ENCODE results near the gene P2RX3. TPM values are rescaled to one million over a fixed set of nuclear protein-coding genes. Genes with fewer than 3 reads are reported as not detected.

P2RX3 gene
- polyA plus RNA-seq, 1 experiment: not detected

- H3K27ac ChIP-seq (ENCODE audit: low read depth, low read length): no peak overlapping the region
- H3K4me3 ChIP-seq (ENCODE audit: low read depth, low read length): no peak overlapping the region
- CTCF ChIA-PET: no interaction called here
- no peak for DNase-seq (ENCODE audit: low read depth, low spot score)
- TF ChIP-seq CTCF (IDR thresholded peaks at IDR 0.05; ENCODE audit: low read depth, low read length): no peak
- H3K27me3 ChIP-seq (ENCODE audit: control insufficient read depth, insufficient read depth, low read length): peaks cover 21% of the 10 kb centered on the region
- H3K9me3 ChIP-seq (ENCODE audit: control insufficient read depth, insufficient read depth, low read length): no peaks in the 10 kb centered on the region
- POLR2A ChIA-PET: no interaction called here
Measured at GRCh38 chr11:57396744-57397143, 58.6 kb downstream of the P2RX3 start.

- H3K27ac ChIP-seq (ENCODE audit: low read depth, low read length): no peak overlapping the region
- peaks cover 22% of the 10 kb centered on the region for H3K27me3 ChIP-seq (ENCODE audit: control insufficient read depth, insufficient read depth, low read length)
- no peak for DNase-seq (ENCODE audit: low read depth, low spot score)
- TF ChIP-seq CTCF (IDR thresholded peaks at IDR 0.05; ENCODE audit: low read depth, low read length): no peak
- no peaks in the 10 kb centered on the region for H3K9me3 ChIP-seq (ENCODE audit: control insufficient read depth, insufficient read depth, low read length)
- no peak overlapping the region for H3K4me3 ChIP-seq (ENCODE audit: low read depth, low read length)
- ChIA-PET CTCF (interaction anchor here (0.5 kb wide), 1 partner anchor 14 kb away, joined by 4 read pairs; no protein-coding TSS in a partner anchor), POLR2A (no interaction called here)
Measured at GRCh38 chr11:57397394-57397990, 59.3 kb downstream of the P2RX3 start.

- ChIA-PET POLR2A (no interaction called here), CTCF (no interaction called here)
- Histone ChIP-seq H3K27ac (ENCODE audit: low read depth, low read length) (no peak overlapping the region), H3K9me3 (ENCODE audit: control insufficient read depth, insufficient read depth, low read length) (no peaks in the 10 kb centered on the region), H3K4me3 (ENCODE audit: low read depth, low read length) (no peak overlapping the region), H3K27me3 (ENCODE audit: control insufficient read depth, insufficient read depth, low read length) (peaks cover 14% of the 10 kb centered on the region)
- TF ChIP-seq CTCF (IDR thresholded peaks at IDR 0.05; ENCODE audit: low read depth, low read length): no peak
- no peak for DNase-seq (ENCODE audit: low read depth, low spot score)
Measured at GRCh38 chr11:57399221-57399620, 61.1 kb downstream of the P2RX3 start.

- no peak for DNase-seq (ENCODE audit: low read depth, low spot score)
- ChIA-PET CTCF (interaction anchor here (0.6 to 1.2 kb wide), 3 partner anchors 57 to 59 kb away, joined by 3 to 8 read pairs (median 3); no protein-coding TSS in a partner anchor), POLR2A (interaction anchor here (0.6 kb wide), 2 partner anchors 10 to 14 kb away, joined by 6 to 8 read pairs; no protein-coding TSS in a partner anchor)
- H3K9me3 ChIP-seq (ENCODE audit: control insufficient read depth, insufficient read depth, low read length): no peaks in the 10 kb centered on the region
- H3K4me3 ChIP-seq (ENCODE audit: low read depth, low read length): no peak overlapping the region
- H3K27me3 ChIP-seq (ENCODE audit: control insufficient read depth, insufficient read depth, low read length): peaks cover 14% of the 10 kb centered on the region
- TF ChIP-seq CTCF (IDR thresholded peaks at IDR 0.05; ENCODE audit: low read depth, low read length): no peak
- H3K27ac ChIP-seq (ENCODE audit: low read depth, low read length): no peak overlapping the region
Measured at GRCh38 chr11:57399972-57400578, 61.9 kb downstream of the P2RX3 start.
